HL-60 (cell line): ENCODE data around the gene CBX8.

Source experiments
- GABPA ChIP-seq: IDR thresholded peaks from 2 replicates; pipeline ENCODE4 v1.6.1; 2012; ENCODE audit warnings: low read depth
- POLR2AphosphoS5 ChIP-seq: IDR thresholded peaks from 2 replicates; pipeline ENCODE4 v1.6.1; 2012; ENCODE audit warnings: low read depth
- SPI1 ChIP-seq: IDR thresholded peaks from 2 replicates; pipeline ENCODE4 v1.6.1; 2012; ENCODE audit warnings: low read depth, mild to moderate bottlenecking, borderline replicate concordance
- TF ChIP-seq, protein P1 (sequence below): IDR thresholded peaks from one replicate; pipeline ENCODE4 v1.5.1; 2011; ENCODE audit warnings: low read length, control low read depth, inconsistent platforms; ENCODE audit not compliant: insufficient read depth
- TF ChIP-seq, protein P2 (sequence below): IDR thresholded peaks from 2 replicates; pipeline ENCODE4 v1.6.1; 2012; ENCODE audit warnings: low read depth; ENCODE audit not compliant: insufficient replicate concordance

DNA sequence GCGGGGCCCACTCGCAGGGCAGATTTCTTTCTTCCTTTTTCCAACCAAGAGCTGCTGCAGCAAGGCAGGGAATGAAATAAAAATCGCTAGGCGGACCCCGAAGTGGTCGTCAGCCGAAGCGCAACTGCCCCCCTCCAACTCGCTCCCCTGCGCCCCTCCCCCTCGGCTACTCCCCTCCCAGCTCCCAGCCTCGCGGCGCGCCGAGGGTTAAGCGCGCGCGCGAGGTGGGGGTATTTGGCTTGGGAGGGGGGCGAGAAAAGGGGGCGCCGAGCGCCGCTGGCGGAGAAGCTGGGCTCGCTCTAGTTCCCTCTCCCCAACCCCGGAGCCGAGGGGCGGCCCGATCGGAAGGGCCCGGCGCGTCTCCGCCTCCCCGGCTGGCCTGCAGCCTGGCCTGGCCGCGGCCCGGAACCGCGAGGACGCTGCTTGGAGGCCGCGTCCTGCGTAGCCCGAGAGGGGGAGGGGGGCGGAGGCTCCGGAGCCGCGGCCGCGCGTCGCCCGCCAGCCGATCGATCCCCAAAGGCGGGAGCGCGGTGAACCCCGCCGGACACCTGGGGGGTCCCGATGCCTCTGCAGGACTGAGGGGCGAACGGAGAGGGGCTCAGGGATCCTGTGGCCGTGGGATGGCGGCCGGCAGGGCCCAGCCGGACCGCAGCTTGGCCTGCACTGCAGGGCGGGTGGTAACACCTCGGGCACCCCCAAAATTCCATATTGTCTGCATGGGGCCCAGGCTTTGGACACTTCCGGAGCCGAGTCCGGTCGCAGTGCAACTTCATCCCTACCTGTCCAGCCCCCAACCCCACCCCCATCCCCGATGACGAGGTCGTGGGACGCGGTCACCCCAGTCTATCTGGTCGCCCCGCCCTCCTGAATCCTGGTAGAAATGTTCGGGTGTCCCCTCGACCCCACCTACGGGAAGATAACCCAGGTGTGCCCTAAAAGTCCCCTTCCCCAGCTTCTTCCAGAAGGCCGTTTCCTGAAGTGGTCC is 47.2 kb upstream of the CBX8 start:
- TF ChIP-seq, protein P1, sequence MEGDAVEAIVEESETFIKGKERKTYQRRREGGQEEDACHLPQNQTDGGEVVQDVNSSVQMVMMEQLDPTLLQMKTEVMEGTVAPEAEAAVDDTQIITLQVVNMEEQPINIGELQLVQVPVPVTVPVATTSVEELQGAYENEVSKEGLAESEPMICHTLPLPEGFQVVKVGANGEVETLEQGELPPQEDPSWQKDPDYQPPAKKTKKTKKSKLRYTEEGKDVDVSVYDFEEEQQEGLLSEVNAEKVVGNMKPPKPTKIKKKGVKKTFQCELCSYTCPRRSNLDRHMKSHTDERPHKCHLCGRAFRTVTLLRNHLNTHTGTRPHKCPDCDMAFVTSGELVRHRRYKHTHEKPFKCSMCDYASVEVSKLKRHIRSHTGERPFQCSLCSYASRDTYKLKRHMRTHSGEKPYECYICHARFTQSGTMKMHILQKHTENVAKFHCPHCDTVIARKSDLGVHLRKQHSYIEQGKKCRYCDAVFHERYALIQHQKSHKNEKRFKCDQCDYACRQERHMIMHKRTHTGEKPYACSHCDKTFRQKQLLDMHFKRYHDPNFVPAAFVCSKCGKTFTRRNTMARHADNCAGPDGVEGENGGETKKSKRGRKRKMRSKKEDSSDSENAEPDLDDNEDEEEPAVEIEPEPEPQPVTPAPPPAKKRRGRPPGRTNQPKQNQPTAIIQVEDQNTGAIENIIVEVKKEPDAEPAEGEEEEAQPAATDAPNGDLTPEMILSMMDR, result no peak
- TF ChIP-seq GABPA (no peak), POLR2AphosphoS5 (no peak), SPI1 (no peak)
- TF ChIP-seq, protein P2, sequence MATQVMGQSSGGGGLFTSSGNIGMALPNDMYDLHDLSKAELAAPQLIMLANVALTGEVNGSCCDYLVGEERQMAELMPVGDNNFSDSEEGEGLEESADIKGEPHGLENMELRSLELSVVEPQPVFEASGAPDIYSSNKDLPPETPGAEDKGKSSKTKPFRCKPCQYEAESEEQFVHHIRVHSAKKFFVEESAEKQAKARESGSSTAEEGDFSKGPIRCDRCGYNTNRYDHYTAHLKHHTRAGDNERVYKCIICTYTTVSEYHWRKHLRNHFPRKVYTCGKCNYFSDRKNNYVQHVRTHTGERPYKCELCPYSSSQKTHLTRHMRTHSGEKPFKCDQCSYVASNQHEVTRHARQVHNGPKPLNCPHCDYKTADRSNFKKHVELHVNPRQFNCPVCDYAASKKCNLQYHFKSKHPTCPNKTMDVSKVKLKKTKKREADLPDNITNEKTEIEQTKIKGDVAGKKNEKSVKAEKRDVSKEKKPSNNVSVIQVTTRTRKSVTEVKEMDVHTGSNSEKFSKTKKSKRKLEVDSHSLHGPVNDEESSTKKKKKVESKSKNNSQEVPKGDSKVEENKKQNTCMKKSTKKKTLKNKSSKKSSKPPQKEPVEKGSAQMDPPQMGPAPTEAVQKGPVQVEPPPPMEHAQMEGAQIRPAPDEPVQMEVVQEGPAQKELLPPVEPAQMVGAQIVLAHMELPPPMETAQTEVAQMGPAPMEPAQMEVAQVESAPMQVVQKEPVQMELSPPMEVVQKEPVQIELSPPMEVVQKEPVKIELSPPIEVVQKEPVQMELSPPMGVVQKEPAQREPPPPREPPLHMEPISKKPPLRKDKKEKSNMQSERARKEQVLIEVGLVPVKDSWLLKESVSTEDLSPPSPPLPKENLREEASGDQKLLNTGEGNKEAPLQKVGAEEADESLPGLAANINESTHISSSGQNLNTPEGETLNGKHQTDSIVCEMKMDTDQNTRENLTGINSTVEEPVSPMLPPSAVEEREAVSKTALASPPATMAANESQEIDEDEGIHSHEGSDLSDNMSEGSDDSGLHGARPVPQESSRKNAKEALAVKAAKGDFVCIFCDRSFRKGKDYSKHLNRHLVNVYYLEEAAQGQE, result no peak
